HFFc6 (cell line): ENCODE results near the gene FAM83E. TPM values are rescaled to one million over a fixed set of nuclear protein-coding genes. Genes with fewer than 3 reads are reported as not detected.
A peak's percentile ranks its signal among the peaks of the same experiment; 100 is the strongest.

Experiments
- DNase-seq: peaks from one replicate; pipeline ENCODE4 v3.0.0-alpha.2; 2018
- H3K27ac Mint-ChIP-seq: 2 replicates; pipeline ENCODE4 v1.8.0; 2020; ENCODE audit warnings: mild to moderate bottlenecking, mixed read lengths
- H3K27me3 Mint-ChIP-seq: 2 replicates; pipeline ENCODE4 v1.8.0; 2021; ENCODE audit warnings: mild to moderate bottlenecking, moderate library complexity, mixed read lengths; ENCODE audit not compliant: insufficient read depth
- H3K36me3 Mint-ChIP-seq: 2 replicates; pipeline ENCODE4 v1.8.0; 2021; ENCODE audit warnings: low read depth, mixed read lengths
- H3K4me1 Mint-ChIP-seq: 2 replicates; pipeline ENCODE4 v1.8.0; 2020; ENCODE audit warnings: low read depth, mixed read lengths
- H3K4me3 Mint-ChIP-seq: 2 replicates; pipeline ENCODE4 v1.8.0; 2020; ENCODE audit warnings: mild to moderate bottlenecking, moderate library complexity, mixed read lengths
- H3K9me3 Mint-ChIP-seq: 2 replicates; pipeline ENCODE4 v1.8.0; 2020; ENCODE audit warnings: mild to moderate bottlenecking, mixed read lengths
- CTCF ChIP-seq: fragments of 200-600 bp; sonication (generic); IDR thresholded peaks from 2 replicates; pipeline ENCODE4 v1.5.0; 2021; ENCODE audit warnings: antibody characterized with exemption, mild to moderate bottlenecking
- total RNA-seq, 6 experiments: library from RNA; stranded (reverse); fragmentation: NEBNext Ultra II Directional; extraction: Animal tissue kit (Norgen Biotek cat#: 25700); gene quantifications; 2 replicates in 1 of 6; 3 replicates in 5 of 6; pipeline ENCODE4 v1.2.3, GENCODE V29; 2021

The FAM83E gene
- total RNA-seq, 6 experiments from 2014 or later = 0.23 to 0.99 (median 0.54) TPM

- no peak for DNase-seq
- Mint-ChIP-seq H3K27me3 (peaks cover 4% of the 10 kb centered on the region), H3K27ac (peak overlapping the region; percentile 94), H3K4me1 (peaks cover 38% of the 10 kb centered on the region), H3K9me3 (no peaks in the 10 kb centered on the region), H3K36me3 (peaks cover 26% of the 10 kb centered on the region), H3K4me3 (peak overlapping the region; percentile 89)
- TF ChIP-seq CTCF = no peak
Measured at GRCh38 chr19:48623556-48624066, 8.7 kb upstream of the FAM83E start.

GRCh38 chr19:48619692-48620585, 5.1 kb upstream of the FAM83E start:
- peak; percentile 48 for TF ChIP-seq CTCF
- peak; percentile 53 for DNase-seq
- Mint-ChIP-seq H3K27ac (peak overlapping the region; percentile 99), H3K27me3 (peaks cover 9% of the 10 kb centered on the region), H3K9me3 (no peaks in the 10 kb centered on the region), H3K4me3 (peak overlapping the region; percentile 94), H3K4me1 (peaks cover 48% of the 10 kb centered on the region), H3K36me3 (peaks cover 55% of the 10 kb centered on the region)

GRCh38 chr19:48618916-48619691, 4.2 kb upstream of the FAM83E start, which contains the start of the genes RPL18 and SPHK2:
TSS of gene RPL18 (minus strand) at chr19:48619178. CDS start at chr19:48619143, 35 bp downstream.
TSS of gene SPHK2 (plus strand) at chr19:48619506. CDS start at chr19:48620515, 1,009 bp downstream.
- peaks cover 46% of the 10 kb centered on the region for H3K4me1 Mint-ChIP-seq
- peak within 1 kb of the TSS; percentile 99 for H3K27ac Mint-ChIP-seq
- no peaks in the 10 kb centered on the region for H3K9me3 Mint-ChIP-seq
- peaks cover 13% of the 10 kb centered on the region for H3K27me3 Mint-ChIP-seq
- TF ChIP-seq CTCF = no peak
- H3K4me3 Mint-ChIP-seq = peak within 1 kb of the TSS; percentile 94
- DNase-seq = peak; percentile 100
- peaks cover 55% of the 10 kb centered on the region for H3K36me3 Mint-ChIP-seq

GRCh38 chr19:48618278-48618915, 3.5 kb upstream of the FAM83E start:
- peaks cover 48% of the 10 kb centered on the region for H3K36me3 Mint-ChIP-seq

More at GRCh38 chr19:48618278-48618915, 3.5 kb upstream of the FAM83E start:
- Mint-ChIP-seq H3K9me3 (no peaks in the 10 kb centered on the region), H3K4me3 (peak overlapping the region; percentile 94), H3K27me3 (peaks cover 20% of the 10 kb centered on the region), H3K27ac (peak overlapping the region; percentile 99), H3K4me1 (peaks cover 38% of the 10 kb centered on the region)
- DNase-seq = no peak
- TF ChIP-seq CTCF = no peak
